Measurements from ENCODE around the gene HDAC2. TPM values are rescaled to one million over a fixed set of nuclear protein-coding genes. Genes with fewer than 3 reads are reported as not detected.
A peak's percentile ranks its signal among the peaks of the same experiment; 100 is the strongest.
"Not testable (repeated sequence)": the region's sequence is repeated elsewhere in the genome, so short reads cannot be mapped to it uniquely, and the experiment has no call there.

The HDAC2 gene
- total RNA-seq, 1 donor from 2014 or later, result 139 TPM

GRCh38 chr6:113923526-113923925 lies 47.4 kb downstream of the HDAC2 start:
- Histone ChIP-seq H3K4me3 (ENCODE audit: low read depth, low read length) (no peak overlapping the region), H3K36me3 (ENCODE audit: control insufficient read depth, insufficient read depth, low read length) (no peaks in the 10 kb centered on the region), H3K27me3 (ENCODE audit: control insufficient read depth, insufficient read depth, low read length) (no peaks in the 10 kb centered on the region)
- no peak for DNase-seq (ENCODE audit: low read depth)
- TF ChIP-seq CTCF (IDR thresholded peaks at IDR 0.05; ENCODE audit: insufficient read depth, low read length, poor library complexity, severe bottlenecking), result no peak

- TF ChIP-seq CTCF (IDR thresholded peaks at IDR 0.05; ENCODE audit: insufficient read depth, low read length, poor library complexity, severe bottlenecking), result no peak
- no peaks in the 10 kb centered on the region for H3K36me3 ChIP-seq (ENCODE audit: control insufficient read depth, insufficient read depth, low read length)
- no peaks in the 10 kb centered on the region for H3K27me3 ChIP-seq (ENCODE audit: control insufficient read depth, insufficient read depth, low read length)
Measured at GRCh38 chr6:113921299-113921904, 49.5 kb downstream of the HDAC2 start.

GRCh38 chr6:113920663-113921267 lies 50.2 kb downstream of the HDAC2 start:
- no peak for TF ChIP-seq CTCF (IDR thresholded peaks at IDR 0.05; ENCODE audit: insufficient read depth, low read length, poor library complexity, severe bottlenecking)
- Histone ChIP-seq H3K4me3 (ENCODE audit: low read depth, low read length) (no peak overlapping the region), H3K27me3 (ENCODE audit: control insufficient read depth, insufficient read depth, low read length) (no peaks in the 10 kb centered on the region), H3K36me3 (ENCODE audit: control insufficient read depth, insufficient read depth, low read length) (no peaks in the 10 kb centered on the region)
- no peak for DNase-seq (ENCODE audit: low read depth)

More at GRCh38 chr6:113921299-113921904, 49.5 kb downstream of the HDAC2 start:
- DNase-seq (ENCODE audit: low read depth), result no peak
- H3K4me3 ChIP-seq (ENCODE audit: low read depth, low read length), result no peak overlapping the region

GRCh38 chr6:113910285-113910684 lies 60.7 kb downstream of the HDAC2 start:
- H3K27me3 ChIP-seq (ENCODE audit: control insufficient read depth, insufficient read depth, low read length); DNase-seq (ENCODE audit: low read depth); H3K4me3 ChIP-seq (ENCODE audit: low read depth, low read length); H3K36me3 ChIP-seq (ENCODE audit: control insufficient read depth, insufficient read depth, low read length): not testable (repeated sequence)

- Histone ChIP-seq H3K36me3 (ENCODE audit: control insufficient read depth, insufficient read depth, low read length) (no peaks in the 10 kb centered on the region), H3K27me3 (ENCODE audit: control insufficient read depth, insufficient read depth, low read length) (no peaks in the 10 kb centered on the region), H3K4me3 (ENCODE audit: low read depth, low read length) (no peak overlapping the region)
- DNase-seq (ENCODE audit: low read depth), result no peak
- peak; percentile 42 for TF ChIP-seq CTCF (IDR thresholded peaks at IDR 0.05; ENCODE audit: insufficient read depth, low read length, poor library complexity, severe bottlenecking)
Measured at GRCh38 chr6:113909224-113909856, 61.6 kb downstream of the HDAC2 start.

DNA sequence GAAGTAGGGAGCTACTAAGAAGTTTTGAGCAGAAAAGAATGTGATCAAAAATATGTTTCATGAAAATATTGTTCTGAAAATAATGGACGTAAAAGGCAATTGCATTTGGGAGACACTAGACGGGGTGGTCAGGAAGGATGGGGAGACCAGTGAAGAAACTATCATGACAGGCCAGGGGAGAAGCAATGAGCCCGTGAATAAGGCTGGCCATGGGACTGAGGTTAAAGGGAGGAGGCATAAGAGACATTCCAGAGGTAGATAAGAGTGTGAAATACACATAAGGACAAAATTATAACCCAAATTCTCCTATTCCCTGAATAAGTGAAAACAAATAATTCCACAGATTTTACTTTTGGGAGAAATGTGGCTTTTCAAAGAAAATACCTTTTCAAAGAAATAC lies 62.1 kb downstream of the HDAC2 start:
- TF ChIP-seq CTCF (IDR thresholded peaks at IDR 0.05; ENCODE audit: insufficient read depth, low read length, poor library complexity, severe bottlenecking), result no peak
- Histone ChIP-seq H3K27me3 (ENCODE audit: control insufficient read depth, insufficient read depth, low read length) (no peaks in the 10 kb centered on the region), H3K4me3 (ENCODE audit: low read depth, low read length) (no peak overlapping the region), H3K36me3 (ENCODE audit: control insufficient read depth, insufficient read depth, low read length) (no peaks in the 10 kb centered on the region)
- DNase-seq (ENCODE audit: low read depth), result no peak
